OCI-LY1 (cell line): ENCODE measurements around the gene GYPA.
"Not testable (repeated sequence)": the region's sequence is repeated elsewhere in the genome, so short reads cannot be mapped to it uniquely, and the experiment has no call there.

Experiments used
- H2AFZ ChIP-seq: fragments of 200-600 bp; sonication (generic), shearing (Covaris generic); 2 replicates; pipeline ENCODE4 v1.6.0; 2014; ENCODE audit warnings: antibody characterized with exemption, mild to moderate bottlenecking, low read length
- H3F3A ChIP-seq: fragments of 200-600 bp; sonication (generic), shearing (Covaris generic); 2 replicates; pipeline ENCODE4 v1.6.0; 2014; ENCODE audit warnings: mild to moderate bottlenecking, antibody characterized with exemption, low read length, moderate library complexity; ENCODE audit not compliant: insufficient read depth
- H3K27ac ChIP-seq: fragments of 200-600 bp; sonication (generic); 2 replicates; pipeline ENCODE4 v1.5.1; 2014; ENCODE audit warnings: low read length, mixed run types, mild to moderate bottlenecking, low read depth; ENCODE audit not compliant: poor library complexity, severe bottlenecking
- H3K27me3 ChIP-seq: fragments of 200-600 bp; sonication (generic); 2 replicates; pipeline ENCODE4 v1.6.0; 2014; ENCODE audit warnings: antibody characterized with exemption, mild to moderate bottlenecking, low read length, moderate library complexity; ENCODE audit not compliant: insufficient read depth
- H3K36me3 ChIP-seq: fragments of 200-600 bp; sonication (generic); 2 replicates; pipeline ENCODE4 v1.6.1; 2014; ENCODE audit warnings: mild to moderate bottlenecking, antibody characterized with exemption, low read length, moderate library complexity, mixed read lengths; ENCODE audit not compliant: insufficient read depth
- H3K4me1 ChIP-seq: fragments of 200-600 bp; sonication (generic); 2 replicates; pipeline ENCODE4 v1.5.1; 2014; ENCODE audit warnings: mild to moderate bottlenecking, low read length, moderate library complexity; ENCODE audit not compliant: insufficient read depth, severe bottlenecking
- H3K4me2 ChIP-seq: fragments of 200-600 bp; sonication (generic), shearing (Covaris generic); 2 replicates; pipeline ENCODE4 v1.6.1; 2014; ENCODE audit warnings: low read length
- H3K4me3 ChIP-seq: fragments of 200-600 bp; sonication (generic); 2 replicates; pipeline ENCODE4 v1.5.1; 2014; ENCODE audit warnings: low read length, low read depth, mild to moderate bottlenecking, mixed read lengths; ENCODE audit not compliant: poor library complexity, severe bottlenecking
- H3K79me2 ChIP-seq: fragments of 200-600 bp; shearing (Covaris generic); 2 replicates; pipeline ENCODE4 v1.6.1; 2016; ENCODE audit warnings: mixed run types, low read length, mixed read lengths; ENCODE audit not compliant: insufficient read depth
- H3K9ac ChIP-seq: fragments of 200-600 bp; sonication (generic), shearing (Covaris generic); 2 replicates; pipeline ENCODE4 v1.6.1; 2014; ENCODE audit warnings: mild to moderate bottlenecking, low read length, mixed read lengths
- H3K9me2 ChIP-seq: fragments of 200-600 bp; sonication (generic), shearing (Covaris generic); 2 replicates; pipeline ENCODE4 v1.6.1; 2014; ENCODE audit warnings: low read depth, mild to moderate bottlenecking, low read length, mixed read lengths
- H3K9me3 ChIP-seq: fragments of 200-600 bp; shearing (Covaris generic); 2 replicates; pipeline ENCODE4 v1.6.1; 2014; ENCODE audit warnings: low read length, mixed read lengths
- H4K20me1 ChIP-seq: fragments of 200-600 bp; sonication (generic), shearing (Covaris generic); 2 replicates; pipeline ENCODE4 v1.6.0; 2016; ENCODE audit warnings: mild to moderate bottlenecking, low read length; ENCODE audit not compliant: insufficient read depth

Gene GYPA

DNA sequence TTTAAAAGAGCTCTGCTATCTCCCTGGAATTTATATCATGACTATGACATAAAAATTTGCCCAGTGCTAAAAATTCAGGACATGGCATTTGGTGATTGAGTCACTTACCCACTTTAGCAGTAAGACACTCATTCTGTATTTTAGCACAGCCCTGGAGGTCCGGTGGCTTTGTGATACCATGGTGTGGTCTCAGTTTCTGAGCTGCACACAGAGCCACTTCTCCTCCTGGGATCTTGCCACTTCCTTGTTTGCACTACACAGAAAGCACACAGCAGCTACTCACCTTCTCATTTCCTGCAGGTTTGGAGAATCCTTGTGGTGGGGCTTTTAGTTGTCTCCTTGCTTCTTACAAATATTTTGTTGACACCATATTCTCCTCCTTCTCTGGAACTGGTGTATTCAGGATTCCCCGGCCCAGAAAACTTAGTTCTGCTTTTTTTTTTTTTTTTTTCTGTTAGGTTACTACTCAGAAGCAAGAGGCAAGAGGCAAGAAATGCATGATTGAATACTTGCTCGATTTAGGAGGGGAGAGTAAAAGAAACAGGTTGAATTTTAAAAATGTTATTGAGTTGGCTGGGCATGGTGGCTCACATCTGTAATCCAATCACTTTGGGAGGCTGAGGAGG lies 80.2 kb downstream of the GYPA start:
- H3K4me3 ChIP-seq, H3K4me2 ChIP-seq, H3K79me2 ChIP-seq, H3K9me2 ChIP-seq, H3K27me3 ChIP-seq, H3K9me3 ChIP-seq, H3K4me1 ChIP-seq, H3K9ac ChIP-seq, H3F3A ChIP-seq, H4K20me1 ChIP-seq, H3K36me3 ChIP-seq, H2AFZ ChIP-seq, H3K27ac ChIP-seq: not testable (repeated sequence)
